ENCODE results near the gene NKX2-3.

The NKX2-3 gene

DNA sequence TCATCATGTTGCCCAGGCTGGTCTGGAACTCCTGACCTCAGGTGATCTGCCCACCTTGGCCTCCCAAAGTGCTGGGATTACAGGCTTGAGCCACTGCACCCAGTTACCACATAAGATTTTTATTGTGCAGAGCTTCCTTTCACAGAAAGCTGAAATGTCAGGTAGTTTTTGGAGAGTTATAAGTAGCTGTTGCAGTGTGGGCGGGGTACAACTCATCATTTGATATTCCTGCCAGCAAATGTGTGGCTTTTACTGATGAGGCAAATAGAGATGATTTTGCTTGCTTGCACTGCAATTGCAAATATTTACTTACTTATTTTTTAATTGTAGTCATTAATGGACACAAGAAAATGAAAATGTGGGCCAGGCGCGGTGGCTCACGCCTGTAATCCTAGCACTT is 32.4 kb downstream of the NKX2-3 start:
- TF ChIP-seq, protein P1, sequence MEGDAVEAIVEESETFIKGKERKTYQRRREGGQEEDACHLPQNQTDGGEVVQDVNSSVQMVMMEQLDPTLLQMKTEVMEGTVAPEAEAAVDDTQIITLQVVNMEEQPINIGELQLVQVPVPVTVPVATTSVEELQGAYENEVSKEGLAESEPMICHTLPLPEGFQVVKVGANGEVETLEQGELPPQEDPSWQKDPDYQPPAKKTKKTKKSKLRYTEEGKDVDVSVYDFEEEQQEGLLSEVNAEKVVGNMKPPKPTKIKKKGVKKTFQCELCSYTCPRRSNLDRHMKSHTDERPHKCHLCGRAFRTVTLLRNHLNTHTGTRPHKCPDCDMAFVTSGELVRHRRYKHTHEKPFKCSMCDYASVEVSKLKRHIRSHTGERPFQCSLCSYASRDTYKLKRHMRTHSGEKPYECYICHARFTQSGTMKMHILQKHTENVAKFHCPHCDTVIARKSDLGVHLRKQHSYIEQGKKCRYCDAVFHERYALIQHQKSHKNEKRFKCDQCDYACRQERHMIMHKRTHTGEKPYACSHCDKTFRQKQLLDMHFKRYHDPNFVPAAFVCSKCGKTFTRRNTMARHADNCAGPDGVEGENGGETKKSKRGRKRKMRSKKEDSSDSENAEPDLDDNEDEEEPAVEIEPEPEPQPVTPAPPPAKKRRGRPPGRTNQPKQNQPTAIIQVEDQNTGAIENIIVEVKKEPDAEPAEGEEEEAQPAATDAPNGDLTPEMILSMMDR (IDR thresholded peaks at IDR 0.05; ENCODE audit: low read length, missing control alignments): no peak

GRCh38 chr10:99569253-99569939 is 36.7 kb downstream of the NKX2-3 start:
- DNase-seq (ENCODE audit: low read depth): no peak
- no peak overlapping the region for H3K4me3 ChIP-seq (replicated peaks; ENCODE audit: low read depth, low read length)
- TF ChIP-seq, protein P1 (IDR thresholded peaks at IDR 0.05; ENCODE audit: low read length, missing control alignments): no peak

More for the DNA sequence above, 32.4 kb downstream of the NKX2-3 start:
- no peak overlapping the region for H3K4me3 ChIP-seq (replicated peaks; ENCODE audit: low read depth, low read length)
- no peak for DNase-seq (ENCODE audit: low read depth)

GRCh38 chr10:99569961-99570360 is 37.2 kb downstream of the NKX2-3 start:
- DNase-seq (ENCODE audit: low read depth): no peak

GRCh38 chr10:99571816-99572215 is 39.1 kb downstream of the NKX2-3 start:
- TF ChIP-seq, protein P1 (IDR thresholded peaks at IDR 0.05; ENCODE audit: low read length, missing control alignments): no peak
- no peak for DNase-seq (ENCODE audit: low read depth)
- no peak overlapping the region for H3K4me3 ChIP-seq (replicated peaks; ENCODE audit: low read depth, low read length)

More at GRCh38 chr10:99569961-99570360, 37.2 kb downstream of the NKX2-3 start:
- no peak overlapping the region for H3K4me3 ChIP-seq (replicated peaks; ENCODE audit: low read depth, low read length)
- TF ChIP-seq, protein P1 (IDR thresholded peaks at IDR 0.05; ENCODE audit: low read length, missing control alignments): no peak

GRCh38 chr10:99573790-99574189 is 41.0 kb downstream of the NKX2-3 start:
- no peak overlapping the region for H3K4me3 ChIP-seq (replicated peaks; ENCODE audit: low read depth, low read length)
- DNase-seq (ENCODE audit: low read depth): no peak
- TF ChIP-seq, protein P1 (IDR thresholded peaks at IDR 0.05; ENCODE audit: low read length, missing control alignments): no peak

DNA sequence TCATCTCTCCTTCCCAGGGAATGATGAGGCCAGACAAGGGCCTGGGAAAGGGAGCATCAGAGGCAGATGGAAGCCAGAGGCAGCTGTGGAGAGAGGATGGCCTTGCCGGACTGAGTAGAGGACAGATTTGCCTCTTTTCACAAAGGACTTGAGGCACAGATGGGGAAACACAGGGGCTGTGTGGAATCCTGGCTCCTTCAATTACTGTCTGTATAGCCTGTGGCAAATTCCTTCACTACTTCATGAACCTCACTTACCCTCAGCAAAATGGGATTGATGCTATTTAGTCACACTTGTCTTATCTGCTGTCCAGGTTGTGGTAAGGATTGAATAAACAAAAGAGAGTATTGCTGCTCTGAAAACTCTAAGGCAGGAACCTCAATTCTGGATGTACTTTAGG is 47.2 kb downstream of the NKX2-3 start:
- no peak for DNase-seq (ENCODE audit: low read depth)
- no peak overlapping the region for H3K4me3 ChIP-seq (replicated peaks; ENCODE audit: low read depth, low read length)
- TF ChIP-seq, protein P1 (IDR thresholded peaks at IDR 0.05; ENCODE audit: low read length, missing control alignments): no peak

GRCh38 chr10:99582255-99582770 is 49.6 kb downstream of the NKX2-3 start:
- DNase-seq (ENCODE audit: low read depth): no peak
- TF ChIP-seq, protein P1 (IDR thresholded peaks at IDR 0.05; ENCODE audit: low read length, missing control alignments): no peak
- no peak overlapping the region for H3K4me3 ChIP-seq (replicated peaks; ENCODE audit: low read depth, low read length)

Measured in fibroblast of pulmonary artery (primary cell).